Measurements from ENCODE around the gene PLA2G7. TPM values are rescaled to one million over a fixed set of nuclear protein-coding genes. Genes with fewer than 3 reads are reported as not detected.

PLA2G7 gene
- total and polyA plus RNA-seq, 8 donors, result 0.09 to 8.1 (median 0.18) TPM; not detected in 2

DNA sequence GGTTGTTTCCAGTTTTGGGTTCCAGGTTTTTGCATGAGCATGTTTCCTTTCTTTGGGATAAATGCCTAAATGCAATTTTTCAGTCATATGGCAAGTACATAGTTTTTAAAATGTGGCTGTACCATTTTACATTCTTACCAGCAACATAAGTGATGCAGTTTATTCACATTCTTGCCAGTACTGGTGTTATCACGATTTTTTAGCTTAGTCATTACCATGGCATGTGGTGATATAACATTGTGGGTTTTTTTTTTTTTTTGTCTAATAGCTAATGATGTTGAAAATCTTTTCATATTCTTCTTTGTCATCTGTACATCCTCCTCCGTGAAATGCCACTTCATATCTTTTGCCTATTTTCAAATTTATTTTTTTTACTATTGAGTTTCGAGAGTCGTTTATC lies 50.4 kb downstream of the PLA2G7 start:
- 72 to 81% methylated on average over 4 of the region's 4 CpGs for WGBS, 2 donors
- FAIRE-seq, result no peak
- TF ChIP-seq, protein P1, sequence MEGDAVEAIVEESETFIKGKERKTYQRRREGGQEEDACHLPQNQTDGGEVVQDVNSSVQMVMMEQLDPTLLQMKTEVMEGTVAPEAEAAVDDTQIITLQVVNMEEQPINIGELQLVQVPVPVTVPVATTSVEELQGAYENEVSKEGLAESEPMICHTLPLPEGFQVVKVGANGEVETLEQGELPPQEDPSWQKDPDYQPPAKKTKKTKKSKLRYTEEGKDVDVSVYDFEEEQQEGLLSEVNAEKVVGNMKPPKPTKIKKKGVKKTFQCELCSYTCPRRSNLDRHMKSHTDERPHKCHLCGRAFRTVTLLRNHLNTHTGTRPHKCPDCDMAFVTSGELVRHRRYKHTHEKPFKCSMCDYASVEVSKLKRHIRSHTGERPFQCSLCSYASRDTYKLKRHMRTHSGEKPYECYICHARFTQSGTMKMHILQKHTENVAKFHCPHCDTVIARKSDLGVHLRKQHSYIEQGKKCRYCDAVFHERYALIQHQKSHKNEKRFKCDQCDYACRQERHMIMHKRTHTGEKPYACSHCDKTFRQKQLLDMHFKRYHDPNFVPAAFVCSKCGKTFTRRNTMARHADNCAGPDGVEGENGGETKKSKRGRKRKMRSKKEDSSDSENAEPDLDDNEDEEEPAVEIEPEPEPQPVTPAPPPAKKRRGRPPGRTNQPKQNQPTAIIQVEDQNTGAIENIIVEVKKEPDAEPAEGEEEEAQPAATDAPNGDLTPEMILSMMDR (IDR thresholded peaks at IDR 0.05), result no peak
- intact Hi-C loops (cut with DNase I), result no loop called here
- Histone ChIP-seq H3K4me1 (no peaks in the 10 kb centered on the region), H3K27ac (no peak overlapping the region), H3K4me3 (no peak overlapping the region), H3K36me3 (no peaks in the 10 kb centered on the region), H3K27me3 (no peaks in the 10 kb centered on the region), H3K9me3 (no peaks in the 10 kb centered on the region)
- DNase-seq, result no peak
- ATAC-seq, result no peak

DNA sequence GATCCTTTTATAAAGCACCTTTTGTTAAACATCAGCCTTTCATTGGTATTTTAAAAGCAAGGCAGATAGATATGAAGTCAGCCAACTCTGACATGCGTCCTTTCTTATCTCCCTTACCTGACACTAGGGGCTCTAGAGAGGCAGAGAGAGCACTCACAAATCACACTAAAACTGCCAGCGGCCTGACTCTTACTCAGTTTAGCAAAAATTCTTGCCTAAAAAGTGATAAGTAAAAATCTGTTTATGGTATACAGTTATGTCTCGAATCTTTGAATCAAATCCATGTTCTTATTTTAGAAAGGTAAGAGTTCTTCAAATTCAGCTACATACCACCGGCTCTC lies 57.9 kb downstream of the PLA2G7 start:
- WGBS, 2 donors, result 83 to 86% methylated on average over 4 of the region's 4 CpGs
- DNase-seq (no peak), ATAC-seq (no peak), FAIRE-seq (no peak)
- Histone ChIP-seq H3K27me3 (no peaks in the 10 kb centered on the region), H3K4me3 (no peak overlapping the region), H3K4me1 (no peaks in the 10 kb centered on the region), H3K27ac (no peak overlapping the region), H3K9me3 (no peaks in the 10 kb centered on the region), H3K36me3 (peaks cover 0 to 7% (median 0%) of the 10 kb centered on the region in 3 donors)
- intact Hi-C loops (cut with DNase I), result no loop called here
- TF ChIP-seq, protein P1 (IDR thresholded peaks at IDR 0.05), result no peak

DNA sequence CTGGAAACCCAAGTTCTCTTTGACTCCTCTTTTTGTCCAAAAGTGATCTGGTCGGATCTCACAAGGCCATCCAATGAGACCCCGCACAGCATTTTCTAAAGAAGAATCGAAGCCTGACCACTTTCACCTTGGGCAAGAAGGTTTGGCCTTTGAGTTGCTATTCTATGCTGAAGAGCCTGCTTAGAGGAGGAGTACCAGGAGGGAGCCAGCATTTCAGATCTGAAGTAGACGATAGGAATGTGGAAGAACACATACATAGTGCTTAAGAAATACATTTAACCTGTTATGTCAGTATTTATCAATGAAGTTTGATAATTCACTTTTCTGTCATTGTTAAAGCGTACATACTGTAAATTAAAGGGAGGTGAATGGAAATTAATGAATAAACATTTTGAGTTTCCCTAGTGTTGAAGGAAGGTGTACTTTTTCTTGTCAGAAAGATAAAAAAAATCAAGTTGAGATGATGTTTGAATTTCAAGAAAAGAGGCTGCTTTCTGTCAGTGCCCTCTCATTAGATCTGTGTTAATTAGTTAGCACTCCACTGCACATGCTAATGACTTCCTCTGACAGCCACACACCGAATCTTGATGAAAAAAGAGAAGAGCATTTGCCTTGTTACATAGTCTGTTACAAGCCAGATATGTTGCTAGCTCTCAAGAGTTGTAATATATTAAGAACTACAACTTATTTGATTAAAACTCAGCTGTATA lies 58.4 kb downstream of the PLA2G7 start:
- Histone ChIP-seq H3K4me3 (no peak overlapping the region), H3K27ac (no peak overlapping the region), H3K9me3 (no peaks in the 10 kb centered on the region), H3K27me3 (no peaks in the 10 kb centered on the region), H3K4me1 (no peaks in the 10 kb centered on the region), H3K36me3 (peaks cover 0 to 7% (median 0%) of the 10 kb centered on the region in 3 donors)
- TF ChIP-seq, protein P1 (IDR thresholded peaks at IDR 0.05), result no peak
- DNase-seq (no peak), FAIRE-seq (no peak), ATAC-seq (no peak)
- intact Hi-C loops (cut with DNase I), result no loop called here
- 90 to 93% methylated on average over 6 of the region's 6 CpGs for WGBS, 2 donors

DNA sequence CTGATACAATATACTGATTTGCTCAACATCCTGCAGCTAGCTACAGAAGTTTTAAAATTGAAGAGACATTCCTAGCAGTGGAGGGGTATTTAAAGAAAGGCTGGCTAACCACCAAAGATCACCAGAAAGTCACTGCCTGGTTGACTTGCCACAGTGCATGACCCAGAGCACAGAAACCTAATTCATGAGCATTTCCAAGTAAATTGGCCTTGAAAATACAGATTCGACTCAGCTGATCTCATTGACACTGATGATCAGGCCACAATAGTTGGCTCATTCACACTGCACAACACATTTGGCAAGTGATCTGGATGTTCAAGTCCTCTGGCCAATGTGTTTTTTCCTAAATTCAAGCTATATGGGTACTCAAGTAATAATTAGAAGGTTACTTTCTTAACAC lies 60.8 kb downstream of the PLA2G7 start:
- TF ChIP-seq, protein P1 (IDR thresholded peaks at IDR 0.05), result no peak
- no peak overlapping the region for H3K4me3 ChIP-seq
- peaks cover 0 to 7% (median 0%) of the 10 kb centered on the region in 3 donors for H3K36me3 ChIP-seq
- intact Hi-C loops (cut with DNase I), result no loop called here
- FAIRE-seq (no peak), DNase-seq (no peak), ATAC-seq (no peak)
- no peaks in the 10 kb centered on the region for H3K4me1 ChIP-seq
- no peaks in the 10 kb centered on the region for H3K9me3 ChIP-seq
- H3K27ac ChIP-seq, result no peak overlapping the region
- WGBS, 2 donors, result 46 to 55% methylated on average over 1 of the region's 1 CpG
- H3K27me3 ChIP-seq, result no peaks in the 10 kb centered on the region

DNA sequence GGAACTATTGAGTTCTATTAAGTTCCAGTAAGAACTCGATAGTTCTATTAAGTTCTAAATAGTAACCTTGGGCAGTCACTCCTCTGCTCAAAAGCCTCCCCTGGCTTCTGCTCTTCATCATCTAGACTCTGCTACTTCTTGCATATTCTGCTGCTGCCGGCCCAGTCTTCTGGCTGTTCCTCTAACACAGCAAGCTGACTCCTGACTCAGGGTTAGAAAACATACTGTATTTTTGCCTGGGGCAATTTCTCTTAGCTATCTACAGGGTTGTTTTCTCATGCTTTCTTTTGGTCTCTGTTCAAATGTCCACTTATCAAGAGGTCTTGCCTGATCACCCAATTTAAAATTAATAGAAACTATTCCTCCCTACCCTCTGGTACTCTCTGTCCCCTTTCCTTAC lies 67.8 kb downstream of the PLA2G7 start:
- no peaks in the 10 kb centered on the region for H3K4me1 ChIP-seq
- H3K36me3 ChIP-seq, result peaks cover 0 to 5% (median 0%) of the 10 kb centered on the region in 3 donors
- H3K27me3 ChIP-seq, result no peaks in the 10 kb centered on the region
- no peaks in the 10 kb centered on the region for H3K9me3 ChIP-seq
- 94 to 95% methylated on average over 2 of the region's 2 CpGs for WGBS, 2 donors
- H3K4me3 ChIP-seq, result no peak overlapping the region
- H3K27ac ChIP-seq, result no peak overlapping the region
- TF ChIP-seq, protein P1 (IDR thresholded peaks at IDR 0.05), result no peak
- no peak for FAIRE-seq
- intact Hi-C loops (cut with DNase I), result no loop called here
- no peak for DNase-seq
- no peak for ATAC-seq
